Measurements from ENCODE around the gene MCM5.
"Not testable (repeated sequence)": the region's sequence is repeated elsewhere in the genome, so short reads cannot be mapped to it uniquely, and the experiment has no call there.

The MCM5 gene

DNA sequence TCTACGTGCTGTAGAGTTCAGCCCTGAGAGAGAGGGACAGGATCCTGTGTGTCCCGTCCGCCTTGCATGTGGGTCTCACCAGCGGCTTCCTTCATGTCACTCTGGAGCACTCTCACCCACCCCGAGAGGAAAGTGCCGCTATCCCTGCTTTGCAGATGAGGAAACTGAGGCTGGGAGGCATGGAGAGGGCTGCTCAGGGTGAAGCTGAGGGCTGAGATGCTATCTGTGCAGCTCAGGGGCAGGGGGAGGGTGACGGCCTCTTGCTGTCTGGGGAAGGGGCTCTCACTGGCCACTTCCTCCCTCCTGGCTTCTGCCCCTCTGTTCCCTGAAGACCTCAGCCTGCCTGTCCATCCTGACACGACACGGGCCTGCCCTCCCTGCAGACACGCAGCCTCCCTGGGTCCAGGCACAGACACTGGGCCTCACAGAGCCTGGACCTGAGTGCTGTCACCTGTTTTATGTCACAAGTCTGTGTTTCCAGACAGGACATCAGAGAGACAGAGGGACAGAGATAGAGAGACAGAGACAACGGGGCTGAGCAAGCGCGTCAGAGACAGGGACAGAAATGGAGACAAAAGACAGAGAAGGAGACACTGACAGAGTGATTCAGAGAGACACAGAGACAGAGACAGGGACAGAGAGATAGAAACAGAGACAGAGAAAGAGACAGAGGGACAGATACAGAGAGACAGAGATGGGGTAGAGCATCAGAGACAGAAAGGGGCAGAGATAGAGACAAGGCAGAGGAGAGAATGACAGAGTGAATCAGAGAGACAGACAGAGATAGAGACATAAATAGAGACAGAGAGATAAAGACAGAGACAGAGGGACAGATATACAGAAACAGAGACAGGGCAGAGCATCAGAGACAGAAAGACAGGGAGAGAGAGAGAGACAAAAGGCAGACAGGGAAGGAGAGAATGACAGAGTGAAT is 53.1 kb downstream of the MCM5 start:
- DNase-seq, result no peak

DNA sequence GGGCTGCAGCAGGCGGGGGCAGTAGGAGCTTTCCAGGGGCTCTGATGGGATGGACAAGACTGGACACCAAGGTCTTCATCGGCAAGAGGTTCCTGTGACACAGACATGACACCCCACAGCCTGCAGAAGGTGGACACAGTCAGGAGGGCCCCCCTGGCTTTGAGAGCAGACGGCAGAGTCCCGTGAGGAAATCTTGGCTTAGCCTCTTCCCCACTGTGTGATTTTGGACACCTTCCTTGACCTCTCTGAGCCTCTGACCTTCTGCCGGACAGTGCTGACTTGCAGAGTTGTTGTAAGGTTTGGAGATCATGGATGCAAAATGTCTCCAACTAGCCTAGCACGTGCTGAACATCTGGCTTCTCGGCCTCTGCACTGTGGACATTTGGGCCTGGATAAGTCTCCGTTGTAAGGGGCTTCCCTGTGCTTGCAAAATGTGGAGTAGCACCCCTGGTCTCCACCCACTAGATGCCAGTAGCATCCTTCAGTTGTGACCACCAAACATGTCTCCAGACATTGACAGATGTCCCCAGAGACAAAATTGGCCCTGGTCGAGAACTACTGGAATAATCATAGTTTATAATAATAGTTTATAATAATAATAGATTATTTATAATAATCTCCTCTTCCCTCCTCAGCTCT is 54.6 kb downstream of the MCM5 start:
- DNase-seq, result no peak

DNA sequence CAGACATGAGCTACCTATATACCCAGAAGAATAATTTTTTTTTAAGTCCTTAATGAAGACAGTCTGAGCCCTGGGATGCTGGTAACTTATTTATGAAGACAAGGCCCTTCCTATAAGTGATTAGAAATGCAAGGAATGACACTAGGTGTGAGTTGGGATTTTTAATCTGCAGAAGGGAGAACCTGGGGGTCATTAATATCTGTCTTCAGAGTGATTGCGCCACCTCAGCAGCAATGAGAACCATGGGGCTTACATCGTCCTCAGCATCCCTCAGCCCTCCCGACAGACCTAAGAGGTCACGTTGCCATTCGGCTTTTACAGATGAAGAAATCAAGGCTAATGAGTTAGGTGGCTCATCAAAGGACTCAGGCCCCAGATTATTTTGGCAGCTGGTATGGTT is 55.6 kb downstream of the MCM5 start:
- DNase-seq, result no peak

DNA sequence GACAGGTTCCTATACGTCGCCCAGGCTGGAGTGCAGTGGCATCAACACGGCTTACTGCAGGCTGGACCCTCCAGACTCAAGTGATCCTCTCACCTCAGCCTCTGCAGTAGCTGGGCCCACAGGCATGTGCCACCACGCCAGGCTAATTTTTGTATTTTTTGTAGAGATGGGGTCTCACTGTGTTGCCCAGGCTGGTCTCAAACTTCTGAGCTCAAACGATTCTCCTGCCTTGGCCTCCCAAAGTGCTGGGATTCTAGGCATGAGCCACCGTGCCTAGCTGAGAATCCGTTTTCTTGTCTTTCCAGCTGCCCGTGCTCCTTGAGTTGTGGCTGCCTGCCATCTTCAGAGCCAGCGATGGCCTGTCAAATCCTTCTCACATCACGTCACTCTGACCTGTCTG is 56.8 kb downstream of the MCM5 start:
- DNase-seq, result no peak

DNA sequence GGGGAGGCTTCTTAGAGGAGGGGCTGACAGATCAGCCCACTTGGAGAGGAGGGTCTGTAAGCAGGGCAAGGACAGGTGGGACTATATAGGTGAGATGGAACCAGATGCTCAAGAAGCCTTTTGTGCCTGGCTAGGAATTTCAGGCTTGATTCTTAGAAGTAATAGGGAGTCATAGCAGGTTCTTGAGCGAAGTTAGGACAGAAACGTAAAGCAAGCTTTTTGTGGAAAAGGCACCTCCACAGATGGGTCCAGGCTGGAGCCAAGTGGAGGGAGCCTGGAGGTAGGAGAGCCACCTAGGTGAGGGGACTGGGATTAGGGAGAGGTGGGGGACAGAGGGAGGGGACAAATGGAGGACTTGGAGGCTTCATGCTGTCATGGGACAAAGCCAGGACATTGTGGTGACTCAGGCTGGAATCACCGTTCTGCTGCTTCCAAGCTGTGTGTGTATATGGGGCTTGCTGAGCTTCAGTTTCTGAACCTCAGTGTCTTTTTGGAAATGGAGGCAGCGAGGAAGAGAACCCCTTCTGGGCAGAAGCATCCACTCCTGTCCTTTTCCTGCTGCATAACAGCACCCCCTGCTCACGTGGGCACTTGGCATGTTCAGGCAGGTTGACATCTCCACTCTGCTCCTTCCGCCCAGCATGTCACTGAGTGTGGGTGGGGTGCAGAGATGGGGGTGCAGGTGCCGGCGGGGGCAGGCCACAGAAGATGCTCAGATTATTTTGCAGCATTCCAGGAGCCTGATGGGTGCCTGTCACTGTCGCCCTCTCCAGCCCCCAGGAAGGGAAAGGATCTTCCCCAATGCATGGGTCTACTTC is 58.0 kb downstream of the MCM5 start:
- DNase-seq, result no peak

- no peak for DNase-seq
Measured at GRCh38 chr22:35458547-35459422, 58.8 kb downstream of the MCM5 start.

GRCh38 chr22:35459423-35459894 is 59.5 kb downstream of the MCM5 start:
- no peak for DNase-seq

DNA sequence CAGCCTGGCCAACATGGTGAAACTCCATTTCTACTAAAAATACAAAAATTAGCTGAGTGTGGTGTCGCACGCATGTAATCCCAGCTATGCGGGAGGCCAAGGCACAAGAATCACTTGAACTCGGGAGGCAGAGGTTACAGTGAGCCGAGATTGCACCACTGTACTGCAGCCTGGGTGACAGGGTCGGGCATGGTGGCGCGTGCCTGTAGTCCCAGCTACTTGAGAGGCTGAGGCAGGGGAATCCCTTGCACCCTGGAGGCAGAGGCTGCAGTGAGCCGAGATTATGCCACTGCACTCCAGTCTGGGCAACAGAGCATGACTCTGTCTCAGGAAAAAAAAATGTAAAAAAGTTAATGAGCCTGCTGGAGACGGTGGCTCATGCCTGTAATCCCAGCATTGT is 60.0 kb downstream of the MCM5 start:
- not testable (repeated sequence) for DNase-seq

GRCh38 chr22:35460688-35461087 is 60.7 kb downstream of the MCM5 start:
- DNase-seq, result no peak

GRCh38 chr22:35462498-35463230 is 62.7 kb downstream of the MCM5 start:
- no peak for DNase-seq

DNA sequence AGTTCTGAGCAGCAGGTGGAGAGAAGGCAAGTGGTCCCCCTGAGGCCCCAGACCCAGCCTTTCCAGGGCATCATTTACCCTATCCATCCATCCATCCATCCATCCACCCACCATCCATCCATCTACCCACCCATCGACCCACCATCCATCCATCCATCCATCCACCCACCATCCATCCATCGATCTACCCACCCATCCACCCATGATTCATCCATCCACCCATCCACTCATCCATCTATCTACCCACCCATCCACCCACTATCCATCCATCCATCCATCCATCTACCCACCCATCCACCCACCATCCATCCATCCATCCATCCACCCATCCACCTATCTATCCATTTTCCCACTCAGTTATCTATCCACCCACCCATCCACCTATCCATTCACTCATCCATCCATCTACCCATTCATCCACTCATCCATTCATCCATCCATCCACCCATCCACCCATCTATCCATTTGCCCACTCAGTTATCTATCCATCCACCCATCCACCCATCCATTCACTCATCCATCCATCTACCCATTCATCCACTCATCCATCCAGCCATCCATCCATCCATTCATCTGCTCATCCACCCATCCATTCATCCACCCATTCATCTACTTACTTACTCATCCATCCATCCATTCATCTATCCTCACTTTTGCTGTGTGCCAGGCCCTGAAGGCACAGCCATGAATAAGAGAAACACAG is 63.4 kb downstream of the MCM5 start:
- DNase-seq, result no peak

- no peak for DNase-seq
Measured at GRCh38 chr22:35464399-35464798, 64.5 kb downstream of the MCM5 start.

DNA sequence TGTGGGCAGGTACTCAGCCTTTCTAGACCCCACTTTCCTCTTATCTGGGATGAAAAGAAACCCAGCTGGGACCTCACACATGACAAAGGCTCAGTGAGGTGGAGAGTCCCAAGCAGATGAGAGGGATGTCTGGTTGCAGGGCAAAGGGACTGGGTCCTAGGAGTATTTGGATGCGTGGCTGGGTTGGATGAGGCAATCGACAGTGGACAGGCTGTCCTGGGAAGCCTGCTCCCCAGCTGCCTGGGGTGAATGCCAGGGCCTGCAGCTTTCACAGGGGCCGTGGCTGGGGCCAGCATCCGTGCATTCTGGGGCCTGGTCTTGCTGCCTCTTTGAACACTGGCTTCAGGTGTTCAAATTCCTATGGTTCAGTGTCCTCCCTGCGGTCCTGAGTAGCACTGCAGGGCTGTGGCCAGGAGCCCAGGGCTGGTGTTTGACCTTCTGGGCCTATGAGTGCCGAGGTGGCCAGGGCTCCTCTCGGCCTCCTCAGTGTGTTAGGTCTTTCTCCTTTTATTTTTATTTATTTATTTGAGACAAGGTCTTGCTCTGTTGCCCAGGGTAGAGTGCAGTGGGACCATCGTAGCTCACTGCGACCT is 65.3 kb downstream of the MCM5 start:
- DNase-seq, result no peak

DNA sequence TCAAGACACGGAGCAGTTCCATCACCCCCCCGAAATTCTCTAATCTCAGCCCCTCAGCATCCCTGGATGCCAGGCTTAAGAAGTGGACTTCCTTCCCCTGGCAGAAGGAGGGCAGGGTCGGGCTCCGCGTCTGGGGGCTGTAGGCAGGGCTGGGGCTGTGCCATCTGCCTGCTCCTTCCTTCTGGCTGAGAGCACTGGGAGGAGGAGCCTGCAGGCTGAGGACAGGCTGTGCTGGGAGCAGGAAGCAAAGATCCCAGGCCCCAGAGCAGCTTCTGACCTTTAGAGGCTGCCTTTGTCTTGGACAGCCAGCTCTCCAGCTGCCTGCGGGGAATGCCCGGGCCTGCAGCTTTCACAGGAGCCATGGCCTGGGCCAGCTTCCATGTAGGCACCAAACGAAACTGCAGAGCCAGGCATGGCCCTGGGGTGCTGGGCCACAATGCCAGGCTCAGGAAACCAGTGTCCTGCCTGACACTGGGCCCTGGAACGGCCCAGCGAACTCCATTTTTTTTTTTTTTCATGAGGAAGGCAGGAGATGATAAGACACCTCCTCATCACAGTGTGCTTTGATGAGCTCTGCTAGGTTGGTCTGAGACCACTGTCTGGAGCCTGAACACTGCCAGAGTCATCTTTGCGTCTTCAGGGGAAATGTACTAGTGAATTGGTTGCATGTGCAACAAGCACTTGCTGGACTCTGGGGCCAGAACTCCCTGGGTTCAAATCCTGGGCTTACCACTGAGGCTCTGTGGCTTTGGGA is 67.9 kb downstream of the MCM5 start:
- no peak for DNase-seq

- peak; percentile 33 for DNase-seq
Measured at GRCh38 chr22:35470903-35471321, 71.0 kb downstream of the MCM5 start.

GRCh38 chr22:35471566-35471965 is 71.6 kb downstream of the MCM5 start:
- peak; percentile 40 for DNase-seq

- DNase-seq, result no peak
Measured at GRCh38 chr22:35472488-35472887, 72.5 kb downstream of the MCM5 start.

GRCh38 chr22:35473971-35474370 is 74.0 kb downstream of the MCM5 start:
- DNase-seq, result no peak

All from fibroblast of skin of scalp (primary cell).